ENCODE results near the gene WDR86.

WDR86 gene

DNA sequence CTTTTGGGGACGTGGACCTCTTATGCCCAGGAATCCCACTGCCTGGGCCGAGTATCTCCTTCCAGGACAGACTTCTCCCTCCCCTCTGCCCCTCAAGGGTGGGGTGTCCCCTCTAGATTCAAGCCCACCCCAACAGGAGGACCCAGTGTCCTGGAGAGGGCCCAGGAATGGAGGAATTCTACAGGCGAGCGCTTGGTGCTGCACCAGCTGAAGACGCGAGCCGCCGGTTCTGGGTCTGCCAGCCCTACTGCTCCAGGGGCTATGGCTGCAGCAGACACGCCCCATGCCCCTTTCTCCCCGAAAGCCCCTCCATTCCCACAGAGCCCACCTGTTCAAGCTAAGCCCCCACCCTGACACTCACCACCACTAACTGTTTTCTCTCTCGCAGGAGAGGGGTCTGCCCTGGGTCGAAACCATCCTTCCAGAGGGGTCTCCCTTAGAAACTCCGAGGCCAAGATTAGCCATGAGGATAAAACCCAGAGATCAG is 21.5 kb upstream of the WDR86 start:
- TF ChIP-seq, protein P1, sequence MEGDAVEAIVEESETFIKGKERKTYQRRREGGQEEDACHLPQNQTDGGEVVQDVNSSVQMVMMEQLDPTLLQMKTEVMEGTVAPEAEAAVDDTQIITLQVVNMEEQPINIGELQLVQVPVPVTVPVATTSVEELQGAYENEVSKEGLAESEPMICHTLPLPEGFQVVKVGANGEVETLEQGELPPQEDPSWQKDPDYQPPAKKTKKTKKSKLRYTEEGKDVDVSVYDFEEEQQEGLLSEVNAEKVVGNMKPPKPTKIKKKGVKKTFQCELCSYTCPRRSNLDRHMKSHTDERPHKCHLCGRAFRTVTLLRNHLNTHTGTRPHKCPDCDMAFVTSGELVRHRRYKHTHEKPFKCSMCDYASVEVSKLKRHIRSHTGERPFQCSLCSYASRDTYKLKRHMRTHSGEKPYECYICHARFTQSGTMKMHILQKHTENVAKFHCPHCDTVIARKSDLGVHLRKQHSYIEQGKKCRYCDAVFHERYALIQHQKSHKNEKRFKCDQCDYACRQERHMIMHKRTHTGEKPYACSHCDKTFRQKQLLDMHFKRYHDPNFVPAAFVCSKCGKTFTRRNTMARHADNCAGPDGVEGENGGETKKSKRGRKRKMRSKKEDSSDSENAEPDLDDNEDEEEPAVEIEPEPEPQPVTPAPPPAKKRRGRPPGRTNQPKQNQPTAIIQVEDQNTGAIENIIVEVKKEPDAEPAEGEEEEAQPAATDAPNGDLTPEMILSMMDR (IDR thresholded peaks at IDR 0.05), result no peak
- H3K27ac ChIP-seq, result no peak overlapping the region

DNA sequence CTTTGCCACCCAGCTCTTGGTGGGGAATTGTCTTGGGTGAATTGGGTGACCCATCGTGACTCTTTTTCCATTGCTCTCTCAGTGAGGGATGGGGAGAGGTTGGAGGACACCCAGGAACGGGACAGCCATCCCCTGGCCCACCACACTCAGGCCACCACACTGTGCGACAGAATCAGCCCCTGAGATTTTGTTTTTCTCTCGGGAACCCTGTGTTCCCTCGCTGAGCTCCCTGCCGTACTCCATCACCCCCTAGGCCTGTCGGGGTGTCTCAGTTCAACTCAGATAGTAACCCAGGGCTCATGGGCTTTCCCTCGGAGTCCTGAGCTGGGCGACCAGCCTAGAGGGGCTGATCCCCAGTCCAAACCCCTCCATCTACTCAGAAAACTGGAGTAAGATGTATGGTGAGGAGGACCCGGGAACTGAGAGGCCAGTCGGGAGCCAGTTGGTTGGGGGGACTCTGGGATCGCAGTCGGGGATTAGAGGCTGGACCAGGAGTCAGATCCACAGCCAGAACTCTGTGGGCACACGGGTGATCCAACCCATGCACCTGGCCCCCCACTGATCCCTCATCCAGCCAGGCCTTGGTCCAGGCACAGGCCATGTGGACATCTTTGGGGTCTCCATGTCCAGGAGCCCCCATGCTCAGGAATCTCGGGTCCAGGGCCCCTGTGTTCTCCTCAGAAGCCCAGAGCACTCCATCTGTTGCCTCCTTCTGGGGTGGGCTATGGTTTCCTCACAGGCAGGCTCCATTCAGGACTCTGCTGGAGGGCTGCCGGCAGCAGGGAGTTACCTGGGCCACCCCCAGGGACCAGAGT is 20.8 kb upstream of the WDR86 start:
- Histone ChIP-seq H3K4me3 (ENCODE audit: low read depth, low read length) (no peak overlapping the region), H3K4me2 (ENCODE audit: low read length) (no peak overlapping the region), H3K4me1 (peaks cover 14% of the 10 kb centered on the region), H3K9me3 (ENCODE audit: control insufficient read depth, low read length) (no peaks in the 10 kb centered on the region), H3K27me3 (ENCODE audit: control insufficient read depth, insufficient read depth, low read length) (no peaks in the 10 kb centered on the region), H3K36me3 (ENCODE audit: control insufficient read depth, insufficient read depth, low read length) (no peaks in the 10 kb centered on the region), H3K27ac (no peak overlapping the region), H2AFZ (no peak overlapping the region), H3K79me2 (no peaks in the 10 kb centered on the region), H3K9ac (no peak overlapping the region)
- TF ChIP-seq, protein P1 (IDR thresholded peaks at IDR 0.05), result no peak

More for the DNA sequence above, 21.5 kb upstream of the WDR86 start:
- Histone ChIP-seq H3K4me3 (ENCODE audit: low read depth, low read length) (no peak overlapping the region), H3K9me3 (ENCODE audit: control insufficient read depth, low read length) (no peaks in the 10 kb centered on the region), H3K4me2 (ENCODE audit: low read length) (no peak overlapping the region), H2AFZ (no peak overlapping the region), H3K9ac (no peak overlapping the region), H3K27me3 (ENCODE audit: control insufficient read depth, insufficient read depth, low read length) (no peaks in the 10 kb centered on the region), H3K79me2 (no peaks in the 10 kb centered on the region), H3K36me3 (ENCODE audit: control insufficient read depth, insufficient read depth, low read length) (no peaks in the 10 kb centered on the region), H3K4me1 (peaks cover 14% of the 10 kb centered on the region)

DNA sequence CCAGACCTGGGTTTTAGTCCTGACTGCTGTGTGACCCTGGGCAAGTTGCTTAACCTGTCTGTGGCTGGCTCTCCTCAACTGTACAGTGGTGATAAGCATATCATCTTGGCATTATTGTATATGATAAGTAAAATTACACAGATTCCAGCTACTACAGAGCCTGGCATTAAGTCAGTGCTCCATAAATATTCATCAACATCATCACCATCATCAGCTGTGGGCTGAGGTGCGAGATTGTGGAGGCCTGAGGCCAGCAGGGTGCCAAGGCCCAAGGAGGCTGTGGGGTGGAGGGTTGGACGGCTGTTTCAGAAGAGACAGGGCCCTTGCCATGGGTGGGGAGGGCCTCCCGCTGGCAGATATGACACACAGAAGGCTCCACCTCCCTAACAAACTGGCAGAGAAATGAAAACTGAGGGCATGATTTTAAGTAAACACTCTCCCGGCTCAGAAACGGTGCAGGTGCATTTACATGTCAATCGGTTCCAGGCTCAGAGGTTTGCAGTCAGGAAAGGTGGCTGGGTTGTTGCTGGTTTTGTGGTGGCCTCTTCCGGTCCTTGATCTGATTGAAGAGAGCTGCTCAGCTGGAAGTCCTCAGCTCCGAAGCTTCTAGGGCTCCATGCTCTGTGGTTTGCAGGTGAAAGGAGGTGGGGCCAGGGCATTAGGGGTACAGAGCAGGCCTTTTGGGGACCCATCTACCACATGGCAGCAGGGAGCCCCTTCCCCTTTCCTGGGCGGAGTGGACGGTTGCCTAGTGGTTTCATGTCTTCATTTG is 19.9 kb upstream of the WDR86 start:
- H3K36me3 ChIP-seq (ENCODE audit: control insufficient read depth, insufficient read depth, low read length), result no peaks in the 10 kb centered on the region

DNA sequence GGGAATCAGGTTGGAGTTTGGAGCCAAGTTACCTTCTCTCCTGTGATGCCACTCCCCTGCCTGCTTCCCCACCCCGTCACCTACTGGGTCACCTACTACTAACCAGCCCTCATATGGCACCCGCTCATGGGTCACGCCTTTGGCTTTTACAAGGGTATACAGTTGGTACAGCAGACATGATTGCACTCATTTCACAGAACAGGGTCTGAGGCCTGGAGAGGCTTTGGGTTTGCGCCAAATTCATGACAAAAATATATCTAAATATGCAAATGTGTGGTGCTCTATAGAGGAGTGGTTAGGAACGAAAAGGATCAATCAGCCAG is 19.4 kb upstream of the WDR86 start:
- Histone ChIP-seq H3K27me3 (ENCODE audit: control insufficient read depth, insufficient read depth, low read length) (no peaks in the 10 kb centered on the region), H2AFZ (no peak overlapping the region), H3K36me3 (ENCODE audit: control insufficient read depth, insufficient read depth, low read length) (no peaks in the 10 kb centered on the region), H3K9me3 (ENCODE audit: control insufficient read depth, low read length) (no peaks in the 10 kb centered on the region), H3K79me2 (no peaks in the 10 kb centered on the region), H3K4me3 (ENCODE audit: low read depth, low read length) (no peak overlapping the region), H3K27ac (peak overlapping the region; percentile 36), H3K9ac (no peak overlapping the region), H3K4me1 (peaks cover 14% of the 10 kb centered on the region), H3K4me2 (ENCODE audit: low read length) (no peak overlapping the region)
- TF ChIP-seq, protein P1 (IDR thresholded peaks at IDR 0.05), result no peak

More for the DNA sequence above, 19.9 kb upstream of the WDR86 start:
- Histone ChIP-seq H3K4me2 (ENCODE audit: low read length) (no peak overlapping the region), H3K27me3 (ENCODE audit: control insufficient read depth, insufficient read depth, low read length) (no peaks in the 10 kb centered on the region), H3K9ac (no peak overlapping the region), H3K79me2 (no peaks in the 10 kb centered on the region), H3K27ac (peak overlapping the region; percentile 36), H2AFZ (peak overlapping the region; percentile 83), H3K4me3 (ENCODE audit: low read depth, low read length) (no peak overlapping the region), H3K4me1 (peaks cover 14% of the 10 kb centered on the region), H3K9me3 (ENCODE audit: control insufficient read depth, low read length) (no peaks in the 10 kb centered on the region)
- TF ChIP-seq, protein P1 (IDR thresholded peaks at IDR 0.05), result no peak

All from parathyroid adenoma (tissue), 2 donors.